WTC11 (cell line): Measurements from ENCODE around the gene SECTM1. TPM values are rescaled to one million over a fixed set of nuclear protein-coding genes. Genes with fewer than 3 reads are reported as not detected.

Source experiments
- ATAC-seq: fragments of 200-7000 bp; cut with Tn5 transposase; 2 replicates; pipeline ENCODE4 v1.10.0; 2021; ENCODE audit warnings: mild to moderate bottlenecking, moderate library complexity
- CTCF ChIA-PET: fragments of 300-600 bp; sonication (Branson Sonifier 250); formaldehyde crosslinking; loops from one replicate; lab custom pipeline; 2021; ENCODE audit warnings: antibody characterized with exemption; lab: Charles Lee
- POLR2A ChIA-PET: fragments of 350-600 bp; sonication (Branson Sonifier 250); formaldehyde crosslinking; loops from one replicate; lab custom pipeline; 2021; ENCODE audit warnings: antibody characterized with exemption; lab: Charles Lee
- DNase-seq: peaks from one replicate; pipeline ENCODE4 v3.0.0; 2021; ENCODE audit warnings: low spot score
- H3K27ac Mint-ChIP-seq: 2 replicates; pipeline ENCODE4 v1.8.0; 2021; ENCODE audit warnings: mixed read lengths
- H3K27me3 Mint-ChIP-seq: 2 replicates; pipeline ENCODE4 v1.8.0; 2021; ENCODE audit warnings: low read depth, mild to moderate bottlenecking, moderate library complexity, mixed read lengths
- H3K36me3 Mint-ChIP-seq: 2 replicates; pipeline ENCODE4 v1.8.0; 2021; ENCODE audit warnings: mixed read lengths
- H3K4me1 Mint-ChIP-seq: 2 replicates; pipeline ENCODE4 v1.8.0; 2022; ENCODE audit warnings: mixed read lengths
- H3K4me3 Mint-ChIP-seq: 2 replicates; pipeline ENCODE4 v1.8.0; 2021; ENCODE audit warnings: mild to moderate bottlenecking, moderate library complexity, mixed read lengths
- H3K9me3 Mint-ChIP-seq: 2 replicates; pipeline ENCODE4 v1.8.0; 2021; ENCODE audit warnings: mixed read lengths
- ATF1 ChIP-seq: sonication (generic); formaldehyde crosslinking; IDR thresholded peaks from 2 replicates; pipeline ENCODE4 v1.8.1; 2023; ENCODE audit warnings: mild to moderate bottlenecking, moderate library complexity, missing genetic modification reagents
- ATF3 ChIP-seq: sonication (generic); formaldehyde crosslinking; conservative IDR thresholded peaks from 2 replicates; pipeline ENCODE4 v1.8.1; 2022; ENCODE audit warnings: mild to moderate bottlenecking, missing genetic modification reagents
- CBFB ChIP-seq: sonication (generic); formaldehyde crosslinking; IDR thresholded peaks from 2 replicates; pipeline ENCODE4 v1.8.1; 2022; ENCODE audit warnings: mild to moderate bottlenecking, low read depth, missing genetic modification reagents
- CREB1 ChIP-seq: sonication (generic); formaldehyde crosslinking; IDR thresholded peaks from 2 replicates; pipeline ENCODE4 v1.8.0; 2023; ENCODE audit warnings: mild to moderate bottlenecking, missing genetic modification reagents
- ELF4 ChIP-seq: sonication (generic); formaldehyde crosslinking; IDR thresholded peaks from 2 replicates; pipeline ENCODE4 v1.8.1; 2022; ENCODE audit warnings: low read depth, mild to moderate bottlenecking, moderate library complexity, missing genetic modification reagents
- ESRRA ChIP-seq: sonication (generic); formaldehyde crosslinking; IDR thresholded peaks from 2 replicates; pipeline ENCODE4 v1.8.1; 2022; ENCODE audit warnings: mild to moderate bottlenecking, missing genetic modification reagents, borderline replicate concordance
- ETV6 ChIP-seq: sonication (generic); formaldehyde crosslinking; IDR thresholded peaks from 2 replicates; pipeline ENCODE4 v1.8.1; 2022; ENCODE audit warnings: mild to moderate bottlenecking, missing genetic modification reagents
- FOXJ3 ChIP-seq: sonication (generic); formaldehyde crosslinking; IDR thresholded peaks from 2 replicates; pipeline ENCODE4 v1.9.0; 2021; ENCODE audit warnings: missing genetic modification reagents, mild to moderate bottlenecking, borderline replicate concordance
- GTF2I ChIP-seq: fragments of 250-450 bp; sonication (Bioruptor Pico); conservative IDR thresholded peaks from 2 replicates; pipeline ENCODE4 v1.4.0; 2021; ENCODE audit warnings: mild to moderate bottlenecking
- IRF2 ChIP-seq: sonication (generic); formaldehyde crosslinking; IDR thresholded peaks from 2 replicates; pipeline ENCODE4 v1.8.0; 2022; ENCODE audit warnings: low read depth, missing genetic modification reagents, borderline replicate concordance
- JUN ChIP-seq: sonication (generic); formaldehyde crosslinking; IDR thresholded peaks from 2 replicates; pipeline ENCODE4 v1.8.0; 2023; ENCODE audit warnings: mild to moderate bottlenecking, missing genetic modification reagents
- NR1H2 ChIP-seq: sonication (generic); formaldehyde crosslinking; IDR thresholded peaks from 2 replicates; pipeline ENCODE4 v1.9.0; 2021; ENCODE audit warnings: mild to moderate bottlenecking, moderate library complexity, missing genetic modification reagents
- NR3C1 ChIP-seq: sonication (generic); formaldehyde crosslinking; conservative IDR thresholded peaks from 2 replicates; pipeline ENCODE4 v1.8.1; 2023; ENCODE audit warnings: low read depth, mild to moderate bottlenecking, missing genetic modification reagents
- OVOL2 ChIP-seq: fragments of 250-450 bp; sonication (Bioruptor Pico); IDR thresholded peaks from 2 replicates; pipeline ENCODE4 v1.9.0; 2021; ENCODE audit warnings: mild to moderate bottlenecking, borderline replicate concordance
- RORB ChIP-seq: fragments of 250-450 bp; sonication (Bioruptor Pico); IDR thresholded peaks from 2 replicates; pipeline ENCODE4 v1.9.0; 2021; ENCODE audit warnings: mild to moderate bottlenecking
- SMAD4 ChIP-seq: sonication (generic); formaldehyde crosslinking; IDR thresholded peaks from 2 replicates; pipeline ENCODE4 v1.8.0; 2022; ENCODE audit warnings: mild to moderate bottlenecking, missing genetic modification reagents
- TEAD4 ChIP-seq: sonication (generic); formaldehyde crosslinking; IDR thresholded peaks from 2 replicates; pipeline ENCODE4 v1.8.0; 2022; ENCODE audit warnings: mild to moderate bottlenecking, missing genetic modification reagents
- USF2 ChIP-seq: sonication (generic); formaldehyde crosslinking; IDR thresholded peaks from 2 replicates; pipeline ENCODE4 v1.8.1; 2023; ENCODE audit warnings: mild to moderate bottlenecking, missing genetic modification reagents, moderate library complexity
- ZBTB43 ChIP-seq: sonication (generic); formaldehyde crosslinking; IDR thresholded peaks from 2 replicates; pipeline ENCODE4 v1.8.1; 2023; ENCODE audit warnings: mild to moderate bottlenecking, missing genetic modification reagents
- ZMAT4 ChIP-seq: fragments of 250-450 bp; sonication (Bioruptor Pico); IDR thresholded peaks from 2 replicates; pipeline ENCODE4 v1.9.0; 2021; ENCODE audit warnings: mild to moderate bottlenecking
- ZNF219 ChIP-seq: sonication (generic); formaldehyde crosslinking; IDR thresholded peaks from 2 replicates; pipeline ENCODE4 v1.8.0; 2023; ENCODE audit warnings: missing genetic modification reagents, mild to moderate bottlenecking, borderline replicate concordance
- ZNF317 ChIP-seq: sonication (generic); formaldehyde crosslinking; IDR thresholded peaks from 2 replicates; pipeline ENCODE4 v1.8.1; 2023; ENCODE audit warnings: low read depth, mild to moderate bottlenecking, moderate library complexity, missing genetic modification reagents, borderline replicate concordance
- ZNF416 ChIP-seq: fragments of 250-450 bp; sonication (Bioruptor Pico); IDR thresholded peaks from 2 replicates; pipeline ENCODE4 v1.9.0; 2021; ENCODE audit warnings: mild to moderate bottlenecking, inconsistent platforms
- ZNF423 ChIP-seq: fragments of 250-450 bp; sonication (Bioruptor Pico); IDR thresholded peaks from 2 replicates; pipeline ENCODE4 v2.1.2; 2022; ENCODE audit warnings: mild to moderate bottlenecking, moderate library complexity
- ZNF532 ChIP-seq: fragments of 250-450 bp; sonication (Bioruptor Pico); IDR thresholded peaks from 2 replicates; pipeline ENCODE4 v1.9.0; 2021; ENCODE audit warnings: mild to moderate bottlenecking, borderline replicate concordance
- total RNA-seq: library from RNA; stranded (reverse); gene quantifications from 3 replicates; pipeline ENCODE4 v1.2.3, GENCODE V29; 2021
- TF ChIP-seq, protein P1 (sequence below): sonication (generic); formaldehyde crosslinking; IDR thresholded peaks from 2 replicates; pipeline ENCODE4 v1.8.1; 2022; ENCODE audit warnings: mild to moderate bottlenecking, moderate library complexity, missing genetic modification reagents
- TF ChIP-seq, protein P2 (sequence below): sonication (generic); formaldehyde crosslinking; IDR thresholded peaks from 2 replicates; pipeline ENCODE4 v1.8.0; 2023; ENCODE audit warnings: mild to moderate bottlenecking, missing genetic modification reagents

The SECTM1 gene
- total RNA-seq, 1 experiment from 2014 or later: 0.22 TPM

GRCh38 chr17:82354804-82355308, 21.3 kb upstream of the SECTM1 start:
- H3K4me3 Mint-ChIP-seq: no peak overlapping the region
- peaks cover 7% of the 10 kb centered on the region for H3K4me1 Mint-ChIP-seq
- no peak for ATAC-seq
- H3K9me3 Mint-ChIP-seq: no peaks in the 10 kb centered on the region
- H3K36me3 Mint-ChIP-seq: no peaks in the 10 kb centered on the region
- no peak for DNase-seq
- ChIA-PET POLR2A (no interaction called here), CTCF (no interaction called here)
- no peak for TF ChIP-seq ZNF423 (CRISPR knock-in tag)
- TF ChIP-seq, protein P1, sequence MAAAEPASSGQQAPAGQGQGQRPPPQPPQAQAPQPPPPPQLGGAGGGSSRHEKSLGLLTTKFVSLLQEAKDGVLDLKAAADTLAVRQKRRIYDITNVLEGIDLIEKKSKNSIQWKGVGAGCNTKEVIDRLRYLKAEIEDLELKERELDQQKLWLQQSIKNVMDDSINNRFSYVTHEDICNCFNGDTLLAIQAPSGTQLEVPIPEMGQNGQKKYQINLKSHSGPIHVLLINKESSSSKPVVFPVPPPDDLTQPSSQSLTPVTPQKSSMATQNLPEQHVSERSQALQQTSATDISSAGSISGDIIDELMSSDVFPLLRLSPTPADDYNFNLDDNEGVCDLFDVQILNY (CRISPR knock-in tag): no peak
- TF ChIP-seq TEAD4: no peak
- no peak for TF ChIP-seq FOXJ3 (CRISPR knock-in tag)
- TF ChIP-seq GTF2I (CRISPR knock-in tag): no peak
- TF ChIP-seq ZNF416 (CRISPR knock-in tag): no peak
- TF ChIP-seq ETV6 (CRISPR knock-in tag): no peak
- TF ChIP-seq JUN (CRISPR knock-in tag): no peak
- TF ChIP-seq SMAD4 (CRISPR knock-in tag): no peak
- no peak for TF ChIP-seq CBFB (CRISPR knock-in tag)
- no peak for TF ChIP-seq ELF4 (CRISPR knock-in tag)
- TF ChIP-seq, protein P2, sequence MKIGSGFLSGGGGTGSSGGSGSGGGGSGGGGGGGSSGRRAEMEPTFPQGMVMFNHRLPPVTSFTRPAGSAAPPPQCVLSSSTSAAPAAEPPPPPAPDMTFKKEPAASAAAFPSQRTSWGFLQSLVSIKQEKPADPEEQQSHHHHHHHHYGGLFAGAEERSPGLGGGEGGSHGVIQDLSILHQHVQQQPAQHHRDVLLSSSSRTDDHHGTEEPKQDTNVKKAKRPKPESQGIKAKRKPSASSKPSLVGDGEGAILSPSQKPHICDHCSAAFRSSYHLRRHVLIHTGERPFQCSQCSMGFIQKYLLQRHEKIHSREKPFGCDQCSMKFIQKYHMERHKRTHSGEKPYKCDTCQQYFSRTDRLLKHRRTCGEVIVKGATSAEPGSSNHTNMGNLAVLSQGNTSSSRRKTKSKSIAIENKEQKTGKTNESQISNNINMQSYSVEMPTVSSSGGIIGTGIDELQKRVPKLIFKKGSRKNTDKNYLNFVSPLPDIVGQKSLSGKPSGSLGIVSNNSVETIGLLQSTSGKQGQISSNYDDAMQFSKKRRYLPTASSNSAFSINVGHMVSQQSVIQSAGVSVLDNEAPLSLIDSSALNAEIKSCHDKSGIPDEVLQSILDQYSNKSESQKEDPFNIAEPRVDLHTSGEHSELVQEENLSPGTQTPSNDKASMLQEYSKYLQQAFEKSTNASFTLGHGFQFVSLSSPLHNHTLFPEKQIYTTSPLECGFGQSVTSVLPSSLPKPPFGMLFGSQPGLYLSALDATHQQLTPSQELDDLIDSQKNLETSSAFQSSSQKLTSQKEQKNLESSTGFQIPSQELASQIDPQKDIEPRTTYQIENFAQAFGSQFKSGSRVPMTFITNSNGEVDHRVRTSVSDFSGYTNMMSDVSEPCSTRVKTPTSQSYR (CRISPR knock-in tag): no peak
- TF ChIP-seq IRF2 (CRISPR knock-in tag): no peak
- TF ChIP-seq ESRRA: no peak
- no peak for TF ChIP-seq ZNF317 (CRISPR knock-in tag)
- TF ChIP-seq RORB (CRISPR knock-in tag): no peak
- TF ChIP-seq OVOL2 (CRISPR knock-in tag): no peak
- TF ChIP-seq ATF3 (CRISPR knock-in tag): no peak
- H3K27me3 Mint-ChIP-seq: peaks cover 9% of the 10 kb centered on the region; the same call in 1 of the 2 replicates
- H3K27ac Mint-ChIP-seq: no peak overlapping the region

- ATAC-seq (no peak), DNase-seq (peak; percentile 9)
- Mint-ChIP-seq H3K27me3 (peaks cover 4% of the 10 kb centered on the region; the same call in 1 of the 2 replicates), H3K4me1 (peaks cover 4% of the 10 kb centered on the region), H3K36me3 (no peaks in the 10 kb centered on the region), H3K9me3 (no peaks in the 10 kb centered on the region), H3K4me3 (no peak overlapping the region), H3K27ac (no peak overlapping the region)
- CTCF ChIA-PET: interaction anchor here (0.7 kb wide), 2 partner anchors 51 to 544 kb away, joined by 3 read pairs; no protein-coding TSS in a partner anchor
- POLR2A ChIA-PET: no interaction called here
- TF ChIP-seq USF2 (CRISPR knock-in tag) (no peak), NR1H2 (CRISPR knock-in tag) (no peak), TEAD4 (no peak), ZBTB43 (CRISPR knock-in tag) (no peak), NR3C1 (no peak), CREB1 (CRISPR knock-in tag) (no peak), ZMAT4 (CRISPR knock-in tag) (no peak), ZNF219 (CRISPR knock-in tag) (no peak), SMAD4 (CRISPR knock-in tag) (no peak), ZNF532 (CRISPR knock-in tag) (no peak), ATF1 (CRISPR knock-in tag) (no peak)
These were observed 19.9 kb upstream of the SECTM1 start for GRCh38 chr17:82353484-82353883.
